DOHH2 (cell line): ENCODE data around the gene ALOX5.
"Not testable (repeated sequence)": the region's sequence is repeated elsewhere in the genome, so short reads cannot be mapped to it uniquely, and the experiment has no call there.

Source experiments
- CTCF ChIP-seq: fragments of 200-600 bp; sonication (generic); IDR thresholded peaks from one replicate; pipeline ENCODE4 v1.5.1; 2014; ENCODE audit warnings: antibody characterized with exemption, mild to moderate bottlenecking, low read depth, low read length; ENCODE audit not compliant: poor library complexity, severe bottlenecking
- EZH2phosphoT487 ChIP-seq: fragments of 200-600 bp; sonication (generic); IDR thresholded peaks from 2 replicates; pipeline ENCODE4 v1.6.1; 2017; ENCODE audit warnings: borderline replicate concordance, mild to moderate bottlenecking, antibody characterized with exemption, low read length, moderate library complexity, mixed read lengths

GRCh38 chr10:45481100-45481499 is 107.1 kb downstream of the ALOX5 start:
- TF ChIP-seq CTCF, EZH2phosphoT487: not testable (repeated sequence)
